Stimulated activated CD8-positive, alpha-beta memory T cell treated with anti-CD3 and anti-CD28 coated beads, Interleukin-7, amount 100 ng/mL, for 1 hour (primary cell): ENCODE measurements around the gene DNMT3B.
"Not testable (repeated sequence)": the region's sequence is repeated elsewhere in the genome, so short reads cannot be mapped to it uniquely, and the experiment has no call there.

Experiments
- DNase-seq, 2 donors: peaks; one replicate each; pipeline ENCODE4 v3.0.0-alpha.2; 2020; ENCODE audit warnings: low read depth in 2 of 2

The DNMT3B gene

GRCh38 chr20:32763202-32764004, 1.2 kb downstream of the DNMT3B start:
- no peak for DNase-seq

GRCh38 chr20:32764005-32764960, 2.1 kb downstream of the DNMT3B start:
- DNase-seq: no peak

- DNase-seq: not testable (repeated sequence)
Measured at GRCh38 chr20:32765230-32765875, 3.2 kb downstream of the DNMT3B start.

GRCh38 chr20:32767418-32768198, 5.4 kb downstream of the DNMT3B start:
- DNase-seq: no peak

GRCh38 chr20:32772046-32772445, 9.9 kb downstream of the DNMT3B start:
- DNase-seq: no peak

GRCh38 chr20:32773223-32773622, 11.0 kb downstream of the DNMT3B start:
- DNase-seq: no peak

GRCh38 chr20:32773855-32774254, 11.7 kb downstream of the DNMT3B start:
- DNase-seq: no peak

- DNase-seq: no peak
Measured at GRCh38 chr20:32775336-32775991, 13.3 kb downstream of the DNMT3B start.

GRCh38 chr20:32777177-32777956, 15.2 kb downstream of the DNMT3B start:
- DNase-seq: no peak

- no peak for DNase-seq
Measured at GRCh38 chr20:32779500-32780211, 17.5 kb downstream of the DNMT3B start.

GRCh38 chr20:32780278-32780677, 18.1 kb downstream of the DNMT3B start:
- DNase-seq: no peak

GRCh38 chr20:32780749-32781655, 18.8 kb downstream of the DNMT3B start:
- DNase-seq: no peak

- no peak for DNase-seq
Measured at GRCh38 chr20:32784369-32785080, 22.3 kb downstream of the DNMT3B start.

GRCh38 chr20:32786059-32786760, 24.0 kb downstream of the DNMT3B start:
- no peak for DNase-seq

GRCh38 chr20:32787168-32787567, 25.0 kb downstream of the DNMT3B start:
- DNase-seq: no peak

GRCh38 chr20:32789896-32790750, 27.9 kb downstream of the DNMT3B start:
- DNase-seq: peak; percentile 30 to 55
